Kidney capillary endothelial cell (primary cell): ENCODE measurements around the gene AVPR1B.

Source experiments
- DNase-seq: peaks from one replicate; pipeline ENCODE4 v3.0.0-alpha.2; 2018; ENCODE audit warnings: low spot score

Gene AVPR1B

DNA sequence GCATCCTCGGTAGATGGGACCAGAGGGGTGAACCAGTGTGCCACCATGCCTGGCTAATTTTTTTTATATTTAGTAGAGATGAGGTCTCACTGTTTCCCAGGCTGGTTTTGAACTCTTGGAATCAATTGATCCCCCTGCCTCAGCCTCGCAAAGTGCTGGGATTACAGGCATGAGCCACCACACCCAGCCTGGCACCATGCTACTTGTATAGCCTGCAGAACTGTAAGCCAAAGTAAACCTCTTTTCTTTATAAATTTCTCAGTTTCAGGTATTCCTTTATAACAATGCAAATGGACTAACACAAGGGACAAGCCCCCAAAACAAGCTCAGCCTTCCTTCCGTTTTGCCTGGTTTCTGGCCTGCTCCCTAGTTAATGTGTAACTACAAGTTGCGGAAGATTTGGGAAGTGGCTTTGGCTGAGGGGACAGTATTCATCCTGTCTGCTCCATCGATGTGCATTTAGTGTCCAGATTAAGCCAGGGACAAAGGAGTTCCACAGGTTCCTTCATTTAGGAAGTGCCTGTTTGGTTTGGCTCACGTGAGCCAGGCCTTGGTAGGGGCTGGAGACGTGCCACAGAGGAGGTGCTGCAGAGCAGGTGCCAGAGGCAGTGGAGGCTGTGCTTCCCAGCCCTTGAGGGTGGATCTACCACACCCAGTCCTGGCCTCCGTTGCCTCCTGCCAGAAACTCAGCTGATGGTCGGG, 4.4 kb downstream of the AVPR1B start:
- no peak for DNase-seq

DNA sequence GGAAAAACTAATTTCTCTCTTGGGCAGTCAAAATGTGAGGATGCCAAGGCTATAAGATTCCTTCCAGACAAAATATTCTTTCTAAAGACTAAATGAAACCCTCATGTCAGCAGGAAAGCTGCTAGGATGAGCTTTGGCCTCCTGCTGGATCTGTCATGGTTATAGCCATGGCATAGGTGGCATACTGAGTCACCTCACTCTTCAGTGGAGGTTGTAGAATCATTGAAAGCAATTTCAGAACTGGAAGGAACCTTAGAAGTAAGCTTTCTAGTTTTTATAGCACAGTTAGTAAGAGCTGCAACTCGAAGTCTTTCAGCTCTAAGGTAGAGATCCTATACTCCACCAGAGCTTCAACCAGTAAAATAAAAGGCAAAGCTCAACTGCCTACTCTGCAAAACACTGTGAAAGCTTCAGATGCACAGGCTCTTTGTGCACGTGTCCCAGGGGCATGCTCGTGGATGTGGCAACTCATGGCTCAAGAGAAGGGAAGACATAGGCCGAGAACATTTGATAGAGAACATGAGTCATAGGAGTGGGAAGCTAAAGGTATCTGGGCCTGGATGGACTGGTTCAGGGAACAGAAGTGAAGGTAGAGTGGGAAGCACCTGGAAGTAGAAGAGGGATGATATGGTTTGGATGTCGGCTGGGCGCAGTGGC, 5.8 kb downstream of the AVPR1B start:
- no peak for DNase-seq

DNA sequence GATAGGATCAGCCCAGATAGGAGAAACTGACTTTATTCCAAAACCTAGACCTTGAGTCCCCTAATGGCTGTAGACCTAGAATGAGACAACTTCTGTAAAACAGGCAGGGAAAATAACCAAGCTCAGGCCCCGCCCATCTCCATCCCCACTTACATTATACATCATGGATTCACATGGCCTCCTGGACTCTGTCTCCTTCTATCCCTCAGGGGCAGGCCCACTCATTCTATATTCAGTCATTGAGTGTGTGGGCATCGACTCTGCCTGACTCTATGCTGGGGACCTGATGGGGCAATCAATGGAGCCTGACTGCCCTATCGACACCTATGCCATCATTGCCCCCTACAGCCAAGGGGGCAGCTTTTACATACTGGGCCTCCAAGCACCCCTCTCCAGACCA, 6.4 kb downstream of the AVPR1B start:
- DNase-seq = no peak

DNA sequence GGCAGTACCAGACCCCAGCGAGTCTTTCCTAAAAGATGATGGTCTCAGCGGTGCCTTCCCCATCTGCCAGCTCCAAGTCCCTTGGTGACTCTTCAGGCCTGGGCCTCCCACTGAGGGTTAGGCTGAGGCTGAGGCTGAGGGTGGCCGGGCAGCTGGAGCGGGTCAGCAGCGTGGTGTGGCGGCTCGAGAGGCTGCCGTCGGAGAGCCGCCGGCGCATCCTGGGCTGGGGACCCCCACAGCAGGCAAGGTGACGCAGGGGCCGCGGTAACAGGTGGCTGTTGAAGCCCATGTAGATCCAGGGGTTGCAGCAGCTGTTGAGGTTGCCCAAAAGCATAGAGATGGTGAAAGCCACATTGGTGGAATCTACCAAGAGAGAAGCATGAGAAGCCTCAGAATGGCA, 7.0 kb downstream of the AVPR1B start:
- DNase-seq = no peak

DNA sequence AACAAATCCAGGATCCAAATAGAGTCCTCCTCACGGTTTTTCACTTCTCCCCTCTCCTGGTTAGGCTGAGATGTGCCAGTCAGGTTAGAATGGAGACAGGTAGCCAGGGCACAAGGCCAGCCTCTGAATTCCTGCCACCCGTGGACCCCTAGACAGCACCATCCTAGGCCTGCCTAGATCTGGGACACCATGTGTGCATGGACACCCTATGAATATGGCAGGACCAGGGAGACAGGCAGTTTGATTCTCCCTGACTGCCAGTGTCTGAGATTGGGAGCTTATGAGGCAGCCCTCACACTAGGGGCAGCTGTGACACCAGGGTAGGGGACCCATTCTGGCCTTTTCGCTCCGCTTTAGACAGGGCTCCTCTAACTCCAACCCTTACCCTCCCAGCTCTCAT, 7.5 kb downstream of the AVPR1B start:
- no peak for DNase-seq

DNA sequence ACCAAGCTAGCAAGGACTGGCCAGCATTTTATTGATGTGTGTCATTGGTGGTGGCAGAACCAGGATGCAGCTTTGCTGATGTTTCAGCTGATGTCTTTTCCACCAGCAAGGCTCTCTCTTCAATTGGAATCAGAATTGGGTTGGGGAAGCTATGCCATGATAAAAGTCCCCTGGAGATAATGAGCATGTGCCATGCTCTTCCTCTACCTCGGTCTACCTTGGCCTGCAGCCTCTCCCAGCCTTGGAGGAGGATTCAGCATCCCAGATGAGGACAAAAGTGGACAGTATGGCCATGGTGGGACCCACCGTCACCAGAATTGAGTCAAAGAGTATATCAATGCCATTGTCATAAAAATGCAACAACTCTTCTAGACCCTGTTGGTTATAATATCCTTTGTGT, 8.6 kb downstream of the AVPR1B start:
- no peak for DNase-seq

DNA sequence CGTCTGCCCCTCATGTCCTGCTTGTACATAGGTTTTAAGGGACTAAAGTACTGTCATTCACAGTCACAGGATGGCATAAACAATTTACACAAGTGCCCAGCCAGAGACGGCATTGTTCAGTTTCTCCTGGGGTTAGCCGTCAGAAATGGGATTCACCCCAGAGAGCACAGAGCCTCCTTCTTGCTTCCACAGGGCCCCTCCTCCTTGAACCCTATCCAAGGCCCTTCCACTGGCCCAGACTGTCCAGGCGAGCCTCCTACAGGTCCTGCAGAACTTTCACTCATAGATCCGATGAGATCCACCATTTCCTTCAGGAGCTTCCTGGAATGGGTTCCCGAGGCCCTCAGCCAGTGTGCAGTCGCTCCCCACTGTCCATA, 10.0 kb downstream of the AVPR1B start:
- DNase-seq = no peak

DNA sequence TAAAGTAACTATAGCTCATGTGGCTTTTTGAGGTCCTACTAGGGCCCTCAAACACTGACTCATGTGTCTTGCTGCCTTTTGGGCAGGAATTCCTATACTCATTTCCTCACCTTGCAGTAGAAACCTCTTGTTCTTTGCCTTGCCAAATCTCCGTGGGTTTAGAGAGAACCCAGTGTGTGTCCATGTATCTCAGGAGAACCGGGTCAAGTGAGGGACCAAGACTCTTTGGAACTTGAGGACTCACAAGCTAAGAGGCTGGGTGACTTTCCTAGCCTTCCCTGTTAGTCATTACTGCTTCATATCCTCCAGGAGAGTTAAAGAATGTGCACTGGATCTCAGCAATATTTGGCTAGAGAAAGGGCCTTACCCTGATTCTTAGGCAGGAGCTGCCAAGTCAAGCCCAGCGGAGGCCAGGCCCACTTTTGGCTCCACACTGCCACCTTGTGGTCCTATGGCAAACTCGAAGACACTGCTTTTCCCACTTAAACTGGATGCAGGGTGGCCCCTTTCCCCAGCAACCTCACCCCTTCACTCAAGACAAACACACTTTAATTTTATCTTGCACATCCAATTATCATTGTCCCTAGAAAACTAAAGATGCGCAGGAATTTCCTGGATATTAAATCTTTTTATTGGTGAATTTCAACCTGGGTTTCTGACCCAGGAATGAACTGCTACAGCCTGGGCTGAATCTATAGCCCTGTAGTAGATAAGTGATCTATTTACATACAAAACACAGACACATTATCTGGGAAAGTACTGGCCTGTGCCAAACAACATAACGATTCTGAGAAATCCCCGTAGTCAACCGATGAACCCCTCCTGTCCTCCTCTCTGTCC, 10.6 kb downstream of the AVPR1B start:
- peak; percentile 72 for DNase-seq

DNA sequence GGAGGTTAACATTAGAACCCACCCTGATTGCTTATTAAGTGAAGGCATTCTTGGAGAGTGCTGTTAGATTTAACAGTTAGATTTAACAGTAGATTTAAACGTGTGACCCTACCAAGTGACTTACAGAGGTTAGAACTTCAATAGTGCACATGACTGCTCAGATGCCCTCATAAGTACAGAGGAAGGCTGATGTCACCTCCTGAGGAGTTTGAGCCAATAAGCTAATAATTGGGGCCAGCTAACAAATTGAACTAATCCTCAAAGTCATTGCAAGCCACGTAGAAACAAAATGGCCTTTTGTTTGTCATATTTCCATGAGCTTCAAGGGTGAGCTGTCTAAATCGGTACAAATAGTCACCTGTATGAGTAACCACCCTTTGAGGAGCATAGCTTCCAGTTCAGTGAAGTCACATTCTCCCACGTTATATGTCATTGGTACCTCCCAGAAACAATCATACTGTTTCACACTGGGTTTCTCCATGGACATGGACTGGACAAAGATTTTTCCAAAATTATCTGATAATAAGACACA, 11.7 kb downstream of the AVPR1B start:
- no peak for DNase-seq

DNA sequence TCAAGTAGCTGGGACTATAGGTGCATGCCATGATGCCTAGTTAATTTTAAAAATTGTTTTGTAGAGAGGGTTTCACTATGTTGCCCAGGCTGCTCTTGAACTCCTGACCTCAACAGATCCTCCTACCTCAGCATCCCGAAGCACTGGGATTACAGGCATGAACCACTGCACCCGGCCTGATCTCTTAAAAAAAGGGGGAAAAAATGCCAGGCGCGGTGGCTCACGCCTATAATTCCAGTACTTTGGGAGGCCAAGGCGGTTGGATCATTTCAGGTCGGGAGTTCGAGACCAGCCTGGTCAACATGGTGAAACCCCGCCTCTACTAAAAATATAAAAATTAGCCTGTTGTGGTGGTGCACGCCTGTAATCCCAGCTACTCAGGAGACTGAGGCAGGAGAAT, 13.2 kb downstream of the AVPR1B start:
- DNase-seq = no peak

DNA sequence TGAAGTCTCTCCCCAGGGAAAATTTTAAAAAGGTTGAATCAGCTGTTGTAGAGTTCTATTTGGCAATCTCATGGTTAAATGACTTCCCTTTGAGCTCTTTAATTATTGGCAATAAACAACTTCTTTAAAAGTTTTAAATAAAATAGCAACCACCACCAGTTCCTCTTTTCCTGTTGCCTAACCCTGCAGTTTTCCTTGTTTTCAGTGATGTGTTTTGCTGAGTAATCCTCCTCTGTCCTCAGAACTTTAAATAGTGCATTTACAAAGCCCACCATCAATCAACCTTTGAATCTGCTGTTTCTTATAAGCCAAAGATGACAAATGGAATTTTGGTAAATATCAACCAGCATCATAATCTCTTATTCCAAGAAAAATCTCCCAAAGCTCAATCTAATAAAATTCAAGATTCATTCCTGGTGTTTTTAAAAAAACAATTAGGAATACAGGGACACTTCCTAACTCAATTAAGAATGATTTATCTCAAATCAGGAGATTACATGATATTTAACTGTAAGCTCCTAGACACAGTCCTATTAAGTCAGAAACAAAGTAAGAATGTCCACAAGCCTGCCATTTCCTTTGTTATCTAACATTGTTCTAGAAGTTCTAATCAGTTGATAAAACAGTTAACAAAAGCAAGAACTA, 14.8 kb downstream of the AVPR1B start:
- no peak for DNase-seq

DNA sequence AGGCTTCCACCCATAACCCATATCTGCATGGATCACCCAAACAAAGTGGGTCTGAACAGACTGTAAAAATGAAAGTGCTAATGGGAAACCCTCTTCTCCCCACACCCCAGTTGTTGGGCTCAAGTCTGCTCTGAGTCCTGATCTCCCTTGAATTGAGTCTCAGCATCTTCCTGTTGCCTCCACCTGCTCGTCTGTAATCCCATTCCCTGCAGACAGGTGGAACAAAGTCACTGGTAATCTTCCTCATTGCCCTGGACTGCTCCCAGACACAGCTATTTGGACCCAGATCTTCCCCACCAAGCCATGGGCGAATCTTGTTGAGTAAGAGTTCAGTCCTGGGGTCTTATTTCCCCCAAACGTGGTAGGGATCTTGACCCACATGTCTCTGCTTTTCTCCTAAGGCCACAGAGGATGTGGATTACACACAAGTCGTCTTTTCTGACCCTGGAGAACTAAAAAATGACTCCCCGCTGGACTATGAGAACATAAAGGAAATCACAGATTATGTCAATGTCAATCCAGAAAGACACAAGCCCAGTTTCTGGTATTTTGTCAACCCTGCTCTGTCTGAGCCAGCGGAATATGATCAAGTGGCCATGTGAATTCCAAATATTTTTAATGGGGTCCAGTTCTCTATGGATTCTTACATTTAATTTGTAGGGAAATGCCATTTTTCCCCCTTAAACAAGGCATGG, 15.7 kb downstream of the AVPR1B start:
- DNase-seq = no peak

DNA sequence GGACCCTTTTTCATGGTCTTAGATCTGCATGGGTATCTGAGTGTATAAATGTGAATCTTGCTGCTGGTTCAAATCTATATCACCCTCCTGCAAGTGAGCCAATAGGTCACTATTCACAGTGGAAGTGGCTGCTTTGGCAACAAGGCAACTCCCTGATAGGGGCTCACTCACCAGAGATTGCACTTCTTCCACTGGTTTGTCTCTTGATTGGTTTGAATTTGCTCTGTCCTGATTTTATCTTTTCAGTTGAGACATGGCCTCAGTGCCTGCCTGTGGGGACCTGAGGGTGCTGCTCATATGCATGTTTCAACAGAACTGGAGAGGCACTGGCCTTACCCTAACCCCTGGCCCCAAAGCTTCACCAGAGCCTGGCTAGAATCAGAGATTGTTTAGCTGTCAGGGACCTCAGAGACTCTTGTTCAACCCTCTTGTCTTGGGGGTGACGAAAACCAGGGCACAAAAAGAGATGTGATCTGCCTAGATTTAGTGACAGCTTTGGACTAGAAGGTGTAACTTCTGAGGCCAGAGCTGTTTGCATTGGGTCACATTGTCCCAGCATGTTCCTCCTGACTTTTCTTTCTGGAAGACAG, 16.9 kb downstream of the AVPR1B start:
- no peak for DNase-seq

DNA sequence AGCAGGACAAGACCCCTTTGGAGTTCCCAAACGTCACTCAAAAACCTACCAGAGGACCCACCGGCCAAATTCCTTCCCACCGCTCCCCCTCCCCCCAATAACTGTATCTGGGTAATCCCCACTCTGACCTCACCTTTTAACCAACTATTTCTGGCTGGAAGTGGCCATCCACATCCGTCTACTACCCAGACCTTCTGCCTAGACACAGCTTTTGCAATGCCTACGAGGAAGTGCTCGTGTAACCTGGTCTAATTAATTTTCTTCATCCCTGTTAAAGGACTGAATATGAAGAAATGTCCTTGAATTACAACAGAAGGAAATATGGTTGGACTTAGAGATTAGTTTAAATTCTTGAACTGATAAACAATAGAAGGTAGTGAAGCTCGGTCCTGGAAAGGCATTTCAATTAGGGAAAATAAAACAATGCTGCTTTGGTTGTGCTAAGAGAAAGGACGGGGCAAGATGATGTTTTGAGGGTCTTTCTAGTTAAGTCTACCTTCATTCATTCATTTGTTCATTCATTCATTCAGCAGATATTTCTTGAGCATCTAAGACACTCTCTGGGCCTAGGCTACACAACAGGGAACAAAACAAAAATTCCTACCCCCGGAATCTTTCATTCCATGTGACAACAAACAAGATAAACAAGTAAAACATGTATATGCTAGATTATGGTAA, 18.8 kb downstream of the AVPR1B start:
- no peak for DNase-seq

DNA sequence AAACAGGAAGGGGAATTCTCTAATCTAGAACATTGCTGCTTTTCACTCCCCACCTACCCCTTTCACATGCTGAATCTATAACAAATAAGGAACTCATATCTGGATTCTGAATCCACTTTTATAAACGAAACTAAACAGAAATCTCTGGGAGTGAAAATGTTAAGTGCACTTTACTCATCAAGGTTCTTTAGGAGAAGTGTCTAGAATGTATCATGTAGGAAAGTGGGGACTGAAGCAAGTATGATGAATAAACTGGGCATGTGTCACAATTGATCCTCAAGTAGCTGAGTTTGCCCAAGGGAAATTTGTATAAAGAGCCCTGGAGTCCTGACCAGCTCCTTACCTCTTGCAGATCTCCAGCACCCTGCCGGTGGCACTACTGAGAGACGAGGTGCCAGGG, 19.8 kb downstream of the AVPR1B start:
- no peak for DNase-seq

DNA sequence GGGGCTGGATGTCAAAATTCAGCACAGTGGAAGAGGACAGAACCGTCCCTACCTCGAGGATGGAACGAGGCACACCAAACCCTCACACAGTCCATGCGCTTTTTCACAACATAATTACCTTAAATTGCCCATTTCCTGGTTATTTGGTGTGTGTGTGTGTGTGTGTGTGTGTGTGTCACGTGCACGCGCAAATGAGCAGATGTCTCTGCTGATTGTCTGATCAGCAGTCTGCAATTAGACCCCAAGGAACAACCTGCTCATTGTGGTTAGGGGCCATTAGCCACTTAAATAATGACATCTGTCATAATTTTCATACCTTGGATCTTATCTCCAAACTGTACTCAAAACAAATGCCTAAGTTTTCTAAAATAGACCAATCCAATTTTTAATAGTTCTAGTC, 23.2 kb downstream of the AVPR1B start:
- no peak for DNase-seq

DNA sequence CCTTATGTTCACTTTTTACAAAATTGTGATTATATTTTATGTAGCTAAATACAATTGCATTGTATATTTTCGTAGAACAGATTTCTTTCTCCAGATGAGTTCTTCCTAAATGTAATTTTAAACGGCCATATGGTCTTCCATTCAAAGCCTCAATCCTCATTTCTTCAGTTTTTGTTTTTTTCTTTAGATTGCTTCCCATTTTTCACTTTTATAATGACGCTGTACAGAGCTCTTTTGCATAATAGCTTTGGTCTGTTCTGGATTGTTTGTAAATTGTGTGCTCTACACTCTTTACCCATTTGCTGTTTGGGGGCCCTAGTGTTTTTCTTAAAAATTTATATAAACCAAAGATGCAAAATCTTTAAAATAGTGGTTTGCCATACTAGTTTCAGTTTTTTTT, 27.8 kb downstream of the AVPR1B start:
- no peak for DNase-seq

DNA sequence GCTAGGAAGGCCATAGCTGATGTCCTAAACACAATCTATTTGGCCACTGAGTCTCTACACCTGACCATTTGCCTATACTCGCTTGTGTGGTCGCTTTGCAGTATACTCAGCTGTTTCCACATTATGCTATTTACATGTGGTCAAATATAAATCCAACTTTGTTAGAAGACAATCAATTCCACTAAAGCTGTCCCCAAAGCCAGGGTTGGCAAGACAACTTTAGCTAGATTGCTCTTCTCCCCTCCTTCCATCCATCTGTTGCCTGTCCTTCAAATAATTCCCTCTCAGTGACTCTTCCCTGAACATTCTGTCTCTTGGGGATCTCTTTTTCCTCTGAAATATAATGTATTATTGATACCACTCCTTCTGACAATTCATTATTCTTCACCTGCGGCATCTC, 30.1 kb downstream of the AVPR1B start:
- DNase-seq = no peak

DNA sequence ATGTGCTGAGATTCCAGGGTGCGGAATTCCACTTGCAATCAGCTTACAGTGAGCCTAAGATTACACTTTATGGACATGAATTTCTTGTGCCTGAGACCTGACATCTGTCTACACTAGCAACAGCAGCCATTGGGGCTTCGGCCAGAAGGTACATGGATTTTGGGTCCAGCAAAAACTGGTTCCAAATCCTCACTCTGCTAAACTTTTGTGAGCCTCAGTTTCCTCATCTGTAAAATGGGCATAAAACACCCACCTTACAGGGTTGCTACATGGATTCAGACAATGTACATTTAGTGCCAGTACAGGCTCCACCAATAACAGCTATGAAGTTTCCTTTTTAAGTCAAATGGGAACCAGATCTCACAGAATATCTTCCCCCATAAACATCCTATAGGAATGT, 33.4 kb downstream of the AVPR1B start:
- DNase-seq = no peak

DNA sequence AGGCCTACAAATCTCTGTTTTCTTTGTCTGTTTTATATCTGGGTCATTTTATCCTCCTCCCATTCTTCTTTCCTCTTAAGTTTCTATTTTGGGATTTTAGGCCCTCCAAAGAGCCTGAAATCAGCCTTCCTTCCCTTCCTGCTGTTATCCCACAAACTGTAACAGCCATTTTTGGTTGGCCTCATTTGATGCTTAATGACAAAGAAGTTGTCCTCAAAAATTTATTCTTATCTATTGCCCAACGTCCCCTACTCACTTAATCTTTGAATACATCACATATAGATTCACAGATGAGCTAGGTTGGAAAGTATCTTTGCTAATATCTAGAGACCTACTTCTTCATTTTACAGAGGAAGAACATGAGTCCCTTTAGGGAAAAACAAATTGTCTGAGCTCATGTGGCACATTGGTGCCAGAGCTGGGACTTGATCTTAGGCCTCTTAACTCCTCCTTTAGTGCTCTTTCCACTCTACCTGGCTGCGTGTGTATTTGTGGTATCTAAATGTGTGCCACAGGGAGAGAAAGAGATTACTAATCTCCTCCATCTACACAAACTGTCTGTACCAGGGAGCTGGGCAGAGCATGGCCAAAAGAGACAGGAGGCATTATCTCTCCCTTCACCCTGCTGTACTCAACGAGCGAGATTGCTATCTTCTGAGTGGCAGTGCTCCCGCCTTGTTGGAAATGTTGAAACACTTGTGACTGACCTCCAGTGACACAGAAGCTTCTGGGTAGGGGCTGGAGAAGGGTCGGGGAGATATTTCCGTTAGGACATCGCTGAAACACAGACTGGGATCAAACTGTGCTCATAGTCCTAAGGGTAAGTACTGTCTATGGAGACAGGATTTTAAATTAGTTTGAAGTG, 34.1 kb downstream of the AVPR1B start:
- no peak for DNase-seq
